Ovary (tissue), 9 donors: ENCODE data around the gene EXOC6B. TPM values are rescaled to one million over a fixed set of nuclear protein-coding genes. Genes with fewer than 3 reads are reported as not detected.

Experiments used
- DNase-seq, 5 donors: peaks; one replicate each; pipeline ENCODE4 v3.0.0-alpha.2; 2019 to 2020
- H3K27ac ChIP-seq, 2 donors: fragments of 200-600 bp; one replicate each; pipeline versions ENCODE4 v1.5.1 to v1.8.0; 2019 to 2022
- H3K27me3 ChIP-seq: fragments of 200-600 bp; one replicate; pipeline ENCODE4 v1.8.0; 2022
- H3K36me3 ChIP-seq: fragments of 200-600 bp; sonication (generic); one replicate; pipeline ENCODE4 v1.5.1; 2019
- H3K4me1 ChIP-seq: one replicate; pipeline ENCODE4 v1.8.1; 2013; ENCODE audit warnings: mild to moderate bottlenecking, moderate library complexity; ENCODE audit not compliant: insufficient read depth
- H3K4me3 ChIP-seq: fragments of 200-600 bp; sonication (generic); one replicate; pipeline ENCODE4 v1.5.1; 2017
- H3K9me3 ChIP-seq, 2 donors: fragments of 200-600 bp in 1 of 2; sonication (generic) in 1 of 2; one replicate each; pipeline versions ENCODE4 v1.5.1 to v1.8.1; 2013 to 2019; ENCODE audit warnings: mild to moderate bottlenecking in 1 of 2, moderate library complexity in 1 of 2
- CTCF ChIP-seq, 3 donors: fragments of 450-650 bp in 2 of 3; fragments of 200-600 bp in 1 of 3; IDR thresholded peaks; one replicate each; pipeline versions ENCODE4 v1.5.1 to v1.8.0; 2016 to 2022; ENCODE audit warnings: antibody characterized with exemption in 3 of 3, mild to moderate bottlenecking in 1 of 3
- EP300 ChIP-seq: sonication (generic); formaldehyde crosslinking; IDR thresholded peaks from one replicate; pipeline ENCODE4 v1.6.1; 2017; ENCODE audit warnings: antibody characterized with exemption
- POLR2A ChIP-seq: fragments of 450-650 bp; IDR thresholded peaks from one replicate; pipeline ENCODE4 v1.6.1; 2017; ENCODE audit warnings: antibody characterized with exemption, mild to moderate bottlenecking, moderate library complexity
- WGBS, 3 donors: extraction: QIAGEN DNeasy Blood & Tissue Kit in 1 of 3; methylation state at CpG; one replicate each; pipeline versions ENCODE4 v1.1.5 to v1.1.7; 2013 to 2017; 5-methylcytosine and 5-hydroxymethylcytosine counted together
- intact Hi-C, 4 donors: fragments of 100-400 bp; cut with DNase I; formaldehyde crosslinking; loops; one replicate each; pipeline versions ENCODE4 v1.11.0 to v1.15.1; 2022 to 2023
- polyA plus RNA-seq, 2 donors: library from polyadenylated mRNA; stranded (reverse); fragments of 200-250 nt in 1 of 2; fragments of 350-450 nt in 1 of 2; fragmentation: Illumina TruSeq in 1 of 2; extraction: RNeasy Lipid Tissue Mini Kit (QIAGEN cat#74804) in 1 of 2; gene quantifications; one replicate each; pipeline ENCODE4 v1.2.3, GENCODE V29; 2013 to 2014
- total RNA-seq, 7 donors: library from RNA; depleted of rRNA in 2 of 7; stranded (reverse); fragments of >200 nt in 2 of 7; fragmentation: NEBNext Ultra II Directional in 3 of 7; extraction: Animal tissue kit (Norgen Biotek cat#: 25700) in 3 of 7; gene quantifications; one replicate each; pipeline versions ENCODE4 v1.1.0 to v1.2.4, GENCODE V29; 2016 to 2023
- donor health status: DM: no; HTN: no; CAD: no; lungs with moderate emphysema.
- donor health status: DM: no; HTN: no; CAD: no.
- donor health status: Bipolar disorder and iron deficiency.
- donor health status: DM: yes; HTN: yes; CAD: no.
- donor health status: DM: no; HTN: no; CAD: no.
- donor health status: DM: yes; HTN: yes; CAD: no.

Gene EXOC6B
- total and polyA plus RNA-seq, 9 donors = 11.9 to 84.9 (median 57.8) TPM

- no peaks in the 10 kb centered on the region for H3K9me3 ChIP-seq
- DNase-seq = no peak
- H3K27me3 ChIP-seq = no peaks in the 10 kb centered on the region
- 50 to 57% (median 53%) methylated on average over 2 of the region's 2 CpGs for WGBS, 3 donors
- H3K36me3 ChIP-seq = no peaks in the 10 kb centered on the region
- intact Hi-C loops = no loop called here
- H3K27ac ChIP-seq = no peak overlapping the region
- no peaks in the 10 kb centered on the region for H3K4me1 ChIP-seq
- TF ChIP-seq EP300 (no peak), CTCF (IDR thresholded peaks at IDR 0.05) (no peak), POLR2A (no peak)
- no peak overlapping the region for H3K4me3 ChIP-seq
Measured at GRCh38 chr2:72843301-72843700, 17.5 kb upstream of the EXOC6B start.

GRCh38 chr2:72841462-72842125 lies 15.8 kb upstream of the EXOC6B start:
- Histone ChIP-seq H3K9me3 (no peaks in the 10 kb centered on the region), H3K4me3 (no peak overlapping the region), H3K27me3 (no peaks in the 10 kb centered on the region), H3K36me3 (no peaks in the 10 kb centered on the region), H3K27ac (no peak overlapping the region), H3K4me1 (no peaks in the 10 kb centered on the region)
- TF ChIP-seq CTCF (IDR thresholded peaks at IDR 0.05) (no peak), EP300 (no peak), POLR2A (no peak)
- DNase-seq = no peak
- WGBS, 3 donors = 70 to 86% (median 72%) methylated on average over 3 of the region's 3 CpGs
- intact Hi-C loops = no loop called here

- H3K4me1 ChIP-seq = no peaks in the 10 kb centered on the region
- intact Hi-C loops = no loop called here
- no peaks in the 10 kb centered on the region for H3K36me3 ChIP-seq
- H3K27me3 ChIP-seq = no peaks in the 10 kb centered on the region
- WGBS, 3 donors = 89 to 93% (median 91%) methylated on average over 2 of the region's 2 CpGs
- DNase-seq = no peak
- no peaks in the 10 kb centered on the region for H3K9me3 ChIP-seq
- TF ChIP-seq POLR2A (no peak), CTCF (IDR thresholded peaks at IDR 0.05) (no peak), EP300 (no peak)
- H3K4me3 ChIP-seq = no peak overlapping the region
- H3K27ac ChIP-seq = no peak overlapping the region
Measured at GRCh38 chr2:72840066-72840465, 14.2 kb upstream of the EXOC6B start.

- Histone ChIP-seq H3K36me3 (no peaks in the 10 kb centered on the region), H3K27ac (no peak overlapping the region), H3K4me1 (no peaks in the 10 kb centered on the region), H3K4me3 (no peak overlapping the region), H3K9me3 (no peaks in the 10 kb centered on the region), H3K27me3 (no peaks in the 10 kb centered on the region)
- WGBS, 3 donors = 75 to 82% (median 79%) methylated on average over 4 of the region's 4 CpGs
- intact Hi-C loops = no loop called here
- DNase-seq = no peak
- no peak for TF ChIP-seq POLR2A
- TF ChIP-seq EP300 = no peak
- no peak for TF ChIP-seq CTCF (IDR thresholded peaks at IDR 0.05)
Measured at GRCh38 chr2:72837171-72837570, 11.3 kb upstream of the EXOC6B start.
